Mucosa of descending colon (tissue), 3 donors: Measurements from ENCODE around the gene GALNTL6. TPM values are rescaled to one million over a fixed set of nuclear protein-coding genes. Genes with fewer than 3 reads are reported as not detected.

Experiments used
- ATAC-seq: fragments of 200-7000 bp; cut with Tn5 transposase; one replicate; pipeline ENCODE4 v1.9.1; 2020; ENCODE audit warnings: mild to moderate bottlenecking, moderate library complexity
- DNase-seq, 3 donors: peaks; one replicate each; pipeline ENCODE4 v3.0.0-alpha.2; 2020
- H3K36me3 ChIP-seq: fragments of 200-600 bp; one replicate; pipeline ENCODE4 v1.8.0; 2021; ENCODE audit warnings: low read depth, mild to moderate bottlenecking
- H3K4me1 ChIP-seq: fragments of 200-600 bp; one replicate; pipeline ENCODE4 v1.8.0; 2021; ENCODE audit warnings: low read depth, mild to moderate bottlenecking
- H3K4me3 ChIP-seq: fragments of 200-600 bp; one replicate; pipeline ENCODE4 v1.8.0; 2021; ENCODE audit warnings: mild to moderate bottlenecking
- H3K9me3 ChIP-seq: fragments of 200-600 bp; one replicate; pipeline ENCODE4 v1.8.0; 2021; ENCODE audit warnings: mild to moderate bottlenecking
- CTCF ChIP-seq: fragments of 200-600 bp; IDR thresholded peaks from one replicate; pipeline ENCODE4 v1.8.0; 2022; ENCODE audit warnings: antibody characterized with exemption, mild to moderate bottlenecking
- intact Hi-C, 2 donors: fragments of 100-400 bp; cut with DNase I in 1 of 2; cut with micrococcal nuclease in 1 of 2; formaldehyde crosslinking; loops; one replicate each; pipeline versions ENCODE4 v1.11.0 to v1.11.1; 2022; cut with DNase I, micrococcal nuclease
- total RNA-seq, 3 donors: library from RNA; stranded (reverse); fragmentation: NEBNext Ultra II Directional in 2 of 3; extraction: Animal tissue kit (Norgen Biotek cat#: 25700) in 2 of 3; gene quantifications; one replicate each; pipeline versions ENCODE4 v1.2.1 to v1.2.4, GENCODE V29; 2021 to 2023
- donor health status: DM: no; HTN: no; CAD: no; lungs with moderate emphysema.
- donor health status: DM: no; HTN: no; CAD: no.
- donor health status: DM: no; HTN: yes; CAD: no.

GALNTL6 gene
- total RNA-seq, 3 donors from 2014 or later, result 0.12 to 0.27 (median 0.19) TPM

GRCh38 chr4:172758586-172759340, 945.6 kb downstream of the GALNTL6 start:
- ATAC-seq (no peak), DNase-seq (no peak)
- Histone ChIP-seq H3K36me3 (no peaks in the 10 kb centered on the region), H3K9me3 (no peaks in the 10 kb centered on the region), H3K4me3 (no peak overlapping the region), H3K4me1 (no peaks in the 10 kb centered on the region)
- TF ChIP-seq CTCF, result no peak
- intact Hi-C loops, result no loop called here

- DNase-seq, result no peak
- Histone ChIP-seq H3K4me3 (no peak overlapping the region), H3K9me3 (no peaks in the 10 kb centered on the region), H3K36me3 (no peaks in the 10 kb centered on the region), H3K4me1 (no peaks in the 10 kb centered on the region)
- ATAC-seq, result no peak
- TF ChIP-seq CTCF, result no peak
- intact Hi-C loops, result no loop called here
Measured at GRCh38 chr4:172760512-172760911, 947.3 kb downstream of the GALNTL6 start.

- TF ChIP-seq CTCF, result no peak
- ATAC-seq (no peak), DNase-seq (no peak)
- intact Hi-C loops, result no loop called here
- Histone ChIP-seq H3K9me3 (no peaks in the 10 kb centered on the region), H3K36me3 (no peaks in the 10 kb centered on the region), H3K4me1 (no peaks in the 10 kb centered on the region), H3K4me3 (no peak overlapping the region)
Measured at GRCh38 chr4:172762895-172763294, 949.7 kb downstream of the GALNTL6 start.

- intact Hi-C loops, result no loop called here
- DNase-seq (no peak), ATAC-seq (no peak)
- Histone ChIP-seq H3K9me3 (no peaks in the 10 kb centered on the region), H3K36me3 (no peaks in the 10 kb centered on the region), H3K4me1 (no peaks in the 10 kb centered on the region), H3K4me3 (no peak overlapping the region)
- TF ChIP-seq CTCF, result no peak
Measured at GRCh38 chr4:172770787-172771186, 957.6 kb downstream of the GALNTL6 start.

GRCh38 chr4:172772781-172773180, 959.6 kb downstream of the GALNTL6 start:
- no peak for TF ChIP-seq CTCF
- Histone ChIP-seq H3K4me3 (no peak overlapping the region), H3K4me1 (no peaks in the 10 kb centered on the region), H3K36me3 (no peaks in the 10 kb centered on the region), H3K9me3 (no peaks in the 10 kb centered on the region)
- no peak for DNase-seq
- intact Hi-C loops, result no loop called here
- no peak for ATAC-seq
